Osteoblast (primary cell): ENCODE data around the gene ZNF639. TPM values are rescaled to one million over a fixed set of nuclear protein-coding genes. Genes with fewer than 3 reads are reported as not detected.

Experiments
- DNase-seq: peaks from one replicate; pipeline ENCODE4 v3.0.0; 2011; ENCODE audit warnings: low spot score, mixed read lengths; ENCODE audit not compliant: insufficient read length; ENCODE audit errors: missing footprints
- H2AFZ ChIP-seq: 2 replicates; pipeline ENCODE4 v1.6.0; 2011; ENCODE audit warnings: mild to moderate bottlenecking, low read length
- H3K27ac ChIP-seq: 2 replicates; pipeline ENCODE4 v1.5.1; 2011; ENCODE audit warnings: mild to moderate bottlenecking, low read depth, low read length, moderate library complexity
- H3K27me3 ChIP-seq: 2 replicates; pipeline ENCODE4 v1.6.0; 2012; ENCODE audit warnings: mild to moderate bottlenecking, control low read depth, inconsistent platforms, low read length, moderate library complexity; ENCODE audit not compliant: insufficient read depth
- H3K36me3 ChIP-seq: 2 replicates; pipeline ENCODE4 v1.5.1; 2011; ENCODE audit warnings: mild to moderate bottlenecking, low read length, control low read depth, moderate library complexity; ENCODE audit not compliant: insufficient read depth
- H3K4me1 ChIP-seq: 2 replicates; pipeline ENCODE4 v1.5.1; 2011; ENCODE audit warnings: mild to moderate bottlenecking, low read length, control low read depth, moderate library complexity; ENCODE audit not compliant: insufficient read depth
- H3K4me2 ChIP-seq: 2 replicates; pipeline ENCODE4 v1.6.0; 2011; ENCODE audit warnings: mild to moderate bottlenecking, low read length; ENCODE audit not compliant: insufficient read depth
- H3K4me3 ChIP-seq: fragments of 200-600 bp; sonication (generic); 3 replicates; pipeline ENCODE4 v1.5.1; 2012; ENCODE audit warnings: mild to moderate bottlenecking, low read length, inconsistent platforms; ENCODE audit not compliant: insufficient read depth
- H3K79me2 ChIP-seq: 2 replicates; pipeline ENCODE4 v1.6.0; 2012; ENCODE audit warnings: mild to moderate bottlenecking, low read length, control low read depth, inconsistent platforms; ENCODE audit not compliant: insufficient read depth
- H3K9me3 ChIP-seq: 2 replicates; pipeline ENCODE4 v1.5.1; 2011; ENCODE audit warnings: low read depth, low read length, control low read depth
- H4K20me1 ChIP-seq: 2 replicates; pipeline ENCODE4 v1.6.0; 2012; ENCODE audit warnings: mild to moderate bottlenecking, low read length, control low read depth; ENCODE audit not compliant: insufficient read depth
- total RNA-seq: library from RNA; depleted of rRNA; stranded (reverse); fragments of >200 nt; gene quantifications from 2 replicates; pipeline ENCODE4 v1.2.3, GENCODE V29; 2012
- TF ChIP-seq, protein P1 (sequence below): IDR thresholded peaks from 2 replicates; pipeline ENCODE4 v1.5.1; 2011; ENCODE audit warnings: mild to moderate bottlenecking, low read depth, low read length, moderate library complexity; ENCODE audit errors: extremely low read depth

ZNF639 gene
- total RNA-seq, 1 donor: 51.8 TPM

DNA sequence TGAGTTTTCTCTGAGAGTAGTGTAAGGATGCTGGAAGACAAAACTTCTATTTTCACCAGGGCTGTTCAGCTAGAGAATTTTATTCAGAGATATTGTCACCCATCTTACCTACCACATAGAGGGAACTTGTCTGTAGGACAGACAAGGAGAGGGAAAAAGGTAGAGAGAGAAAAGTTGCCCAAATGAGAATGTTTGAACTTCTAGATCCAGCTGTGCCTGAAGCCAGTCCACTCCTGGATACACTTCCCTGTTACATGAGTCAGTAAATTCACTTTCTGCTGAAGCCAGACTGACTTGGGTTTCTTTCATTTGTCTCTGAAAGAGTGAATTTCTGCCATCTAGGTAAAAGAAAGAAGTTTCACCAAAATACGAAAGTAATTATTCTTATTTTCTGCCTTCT, 44.7 kb upstream of the ZNF639 start:
- no peaks in the 10 kb centered on the region for H3K27me3 ChIP-seq
- no peaks in the 10 kb centered on the region for H4K20me1 ChIP-seq
- H3K4me3 ChIP-seq: no peak overlapping the region
- H3K27ac ChIP-seq: no peak overlapping the region
- no peaks in the 10 kb centered on the region for H3K36me3 ChIP-seq
- no peaks in the 10 kb centered on the region for H3K79me2 ChIP-seq
- no peaks in the 10 kb centered on the region for H3K9me3 ChIP-seq
- DNase-seq: no peak
- H3K4me2 ChIP-seq: no peak overlapping the region
- TF ChIP-seq, protein P1, sequence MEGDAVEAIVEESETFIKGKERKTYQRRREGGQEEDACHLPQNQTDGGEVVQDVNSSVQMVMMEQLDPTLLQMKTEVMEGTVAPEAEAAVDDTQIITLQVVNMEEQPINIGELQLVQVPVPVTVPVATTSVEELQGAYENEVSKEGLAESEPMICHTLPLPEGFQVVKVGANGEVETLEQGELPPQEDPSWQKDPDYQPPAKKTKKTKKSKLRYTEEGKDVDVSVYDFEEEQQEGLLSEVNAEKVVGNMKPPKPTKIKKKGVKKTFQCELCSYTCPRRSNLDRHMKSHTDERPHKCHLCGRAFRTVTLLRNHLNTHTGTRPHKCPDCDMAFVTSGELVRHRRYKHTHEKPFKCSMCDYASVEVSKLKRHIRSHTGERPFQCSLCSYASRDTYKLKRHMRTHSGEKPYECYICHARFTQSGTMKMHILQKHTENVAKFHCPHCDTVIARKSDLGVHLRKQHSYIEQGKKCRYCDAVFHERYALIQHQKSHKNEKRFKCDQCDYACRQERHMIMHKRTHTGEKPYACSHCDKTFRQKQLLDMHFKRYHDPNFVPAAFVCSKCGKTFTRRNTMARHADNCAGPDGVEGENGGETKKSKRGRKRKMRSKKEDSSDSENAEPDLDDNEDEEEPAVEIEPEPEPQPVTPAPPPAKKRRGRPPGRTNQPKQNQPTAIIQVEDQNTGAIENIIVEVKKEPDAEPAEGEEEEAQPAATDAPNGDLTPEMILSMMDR: no peak
- no peaks in the 10 kb centered on the region for H3K4me1 ChIP-seq
- H2AFZ ChIP-seq: no peak overlapping the region

DNA sequence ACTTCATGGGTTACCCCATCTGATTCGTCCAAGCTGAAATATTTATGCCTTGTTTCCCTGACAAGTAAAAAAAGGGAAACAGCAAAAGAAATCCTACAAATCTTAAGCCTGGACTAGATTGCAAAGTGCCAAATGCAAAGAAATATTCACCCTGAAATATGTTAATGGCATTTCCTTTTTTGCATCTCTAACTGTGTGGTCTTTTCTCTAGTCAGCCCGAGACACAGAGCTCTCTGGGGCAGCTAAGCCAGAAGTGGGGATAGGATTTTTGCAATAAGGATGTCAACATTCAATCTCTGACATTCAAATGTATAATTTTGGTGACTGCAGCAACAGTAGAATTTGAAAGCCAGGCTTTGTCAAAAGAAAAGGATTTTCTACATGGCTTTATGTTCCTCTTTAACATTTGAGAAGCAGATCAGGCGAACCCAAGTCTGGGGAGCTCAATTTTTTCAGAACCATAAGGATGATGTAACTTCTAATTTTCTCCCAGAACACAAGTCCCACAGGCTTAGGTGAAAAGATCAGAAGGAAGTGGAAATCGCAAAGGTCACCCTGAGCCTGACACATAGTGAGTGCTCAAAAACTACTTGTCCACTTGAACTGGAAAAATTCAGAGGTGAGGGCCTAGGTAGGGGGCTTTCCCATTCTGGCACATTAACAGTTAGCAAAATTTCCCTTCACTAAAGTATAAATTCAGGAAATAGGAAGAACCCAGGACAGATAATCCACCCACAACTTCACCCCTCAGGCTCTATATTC, 43.7 kb upstream of the ZNF639 start:
- no peaks in the 10 kb centered on the region for H3K79me2 ChIP-seq
- TF ChIP-seq, protein P1: no peak
- no peaks in the 10 kb centered on the region for H3K9me3 ChIP-seq
- H3K27ac ChIP-seq: no peak overlapping the region
- no peak overlapping the region for H3K4me3 ChIP-seq
- H3K4me2 ChIP-seq: no peak overlapping the region
- no peaks in the 10 kb centered on the region for H3K36me3 ChIP-seq
- no peaks in the 10 kb centered on the region for H4K20me1 ChIP-seq
- no peak for DNase-seq
- H3K27me3 ChIP-seq: no peaks in the 10 kb centered on the region
- no peaks in the 10 kb centered on the region for H3K4me1 ChIP-seq
- no peak overlapping the region for H2AFZ ChIP-seq

DNA sequence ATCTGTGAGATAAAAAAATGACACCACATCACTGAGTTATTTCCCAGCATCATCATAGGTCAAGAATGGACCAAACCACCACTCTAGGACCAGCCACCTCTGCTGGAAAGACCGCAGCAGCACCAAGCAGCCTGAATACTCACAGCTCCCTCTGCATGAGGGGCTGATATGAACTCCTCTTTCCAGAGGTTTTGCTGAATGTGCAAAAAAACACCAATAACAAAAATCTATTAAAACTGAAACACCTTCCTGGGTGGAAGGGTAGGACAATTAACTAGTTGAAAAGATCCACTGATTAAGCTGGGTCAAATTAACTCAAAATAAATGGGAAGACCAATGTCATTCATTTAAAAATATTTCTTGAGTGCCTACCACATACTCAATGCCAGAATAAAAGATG, 43.0 kb upstream of the ZNF639 start:
- TF ChIP-seq, protein P1: no peak
- no peak for DNase-seq
- Histone ChIP-seq H3K27me3 (no peaks in the 10 kb centered on the region), H3K27ac (no peak overlapping the region), H3K4me2 (no peak overlapping the region), H3K4me3 (no peak overlapping the region), H3K36me3 (no peaks in the 10 kb centered on the region), H3K9me3 (no peaks in the 10 kb centered on the region), H2AFZ (no peak overlapping the region), H4K20me1 (no peaks in the 10 kb centered on the region), H3K79me2 (no peaks in the 10 kb centered on the region), H3K4me1 (no peaks in the 10 kb centered on the region)

DNA sequence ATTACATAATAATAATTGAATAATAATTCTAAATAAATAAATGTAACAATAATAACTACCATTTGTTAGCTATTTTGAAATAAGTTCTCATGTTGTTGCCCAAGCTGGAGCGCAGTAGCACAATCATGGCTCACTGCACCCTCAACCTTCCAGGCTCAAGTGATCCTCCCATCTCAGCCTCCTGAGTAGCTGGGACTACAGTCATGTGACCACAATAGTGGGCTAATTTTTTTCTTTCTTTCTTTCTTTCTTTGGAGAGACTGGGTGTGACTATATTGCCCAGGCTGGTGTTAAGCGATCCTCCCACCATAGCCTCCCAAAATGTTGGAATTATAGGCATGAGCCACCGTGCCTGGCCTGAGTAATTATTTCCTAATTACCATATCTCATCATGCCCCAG, 41.0 kb upstream of the ZNF639 start:
- DNase-seq: no peak
- Histone ChIP-seq H3K27me3 (no peaks in the 10 kb centered on the region), H3K4me1 (no peaks in the 10 kb centered on the region), H3K4me2 (no peak overlapping the region), H3K36me3 (no peaks in the 10 kb centered on the region), H4K20me1 (no peaks in the 10 kb centered on the region), H3K9me3 (no peaks in the 10 kb centered on the region), H3K4me3 (no peak overlapping the region), H2AFZ (no peak overlapping the region), H3K27ac (no peak overlapping the region), H3K79me2 (no peaks in the 10 kb centered on the region)
- TF ChIP-seq, protein P1: no peak
